Activated B cell treated with CpG ODN at 0.5 μM for 24 hours (primary cell): ENCODE measurements around the gene MRGPRE. TPM values are rescaled to one million over a fixed set of nuclear protein-coding genes. Genes with fewer than 3 reads are reported as not detected.

Experiments
- ATAC-seq: fragments of 200-7000 bp; cut with Tn5 transposase; one replicate; pipeline ENCODE4 v1.10.0; 2021; ENCODE audit warnings: low read depth, mild to moderate bottlenecking, moderate library complexity
- CTCF ChIA-PET: fragments of 350-600 bp; sonication (Branson Sonifier 250); formaldehyde crosslinking; loops from one replicate; lab custom pipeline; 2021; ENCODE audit warnings: antibody characterized with exemption; lab: Charles Lee
- POLR2A ChIA-PET: fragments of 350-600 bp; sonication (Branson Sonifier 250); formaldehyde crosslinking; loops from one replicate; lab custom pipeline; 2021; ENCODE audit warnings: antibody characterized with exemption; lab: Charles Lee
- DNase-seq: peaks from one replicate; pipeline ENCODE4 v3.0.0; 2022
- H3K27ac Mint-ChIP-seq: one replicate; pipeline ENCODE4 v1.8.0; 2020; ENCODE audit warnings: mixed read lengths
- H3K27me3 Mint-ChIP-seq: one replicate; pipeline ENCODE4 v1.8.0; 2021; ENCODE audit warnings: mixed read lengths
- H3K36me3 Mint-ChIP-seq: one replicate; pipeline ENCODE4 v1.8.0; 2021; ENCODE audit warnings: low read depth, mixed read lengths
- H3K4me1 Mint-ChIP-seq: one replicate; pipeline ENCODE4 v1.8.0; 2021; ENCODE audit warnings: mixed read lengths
- H3K4me3 Mint-ChIP-seq: one replicate; pipeline ENCODE4 v1.8.0; 2020; ENCODE audit warnings: mild to moderate bottlenecking, mixed read lengths
- H3K9me3 Mint-ChIP-seq: one replicate; pipeline ENCODE4 v1.8.0; 2020; ENCODE audit warnings: mixed read lengths
- CTCF ChIP-seq: fragments of 200-600 bp; IDR thresholded peaks from one replicate; pipeline ENCODE4 v1.8.0; 2022; ENCODE audit warnings: antibody characterized with exemption, mild to moderate bottlenecking
- intact Hi-C: fragments of 100-400 bp; cut with micrococcal nuclease; formaldehyde crosslinking; loops from one replicate; pipeline ENCODE4 v1.15.1; 2024
- total RNA-seq: library from RNA; stranded (reverse); gene quantifications from 2 replicates; pipeline ENCODE4 v1.2.3, GENCODE V29; 2022

Gene MRGPRE
- total RNA-seq, 1 donor from 2014 or later: not detected

- Mint-ChIP-seq H3K27ac (no peak overlapping the region), H3K4me1 (no peaks in the 10 kb centered on the region), H3K4me3 (no peak overlapping the region), H3K36me3 (no peaks in the 10 kb centered on the region), H3K9me3 (peaks cover 13% of the 10 kb centered on the region), H3K27me3 (peaks cover 18% of the 10 kb centered on the region)
- no peak for ATAC-seq
- POLR2A ChIA-PET: no interaction called here
- CTCF ChIA-PET: no interaction called here
- intact Hi-C loops: no loop called here
- DNase-seq: peak; percentile 4
- TF ChIP-seq CTCF: no peak
Observed at GRCh38 chr11:3214420-3214699, 17.9 kb downstream of the MRGPRE start.

GRCh38 chr11:3213659-3214419 is 18.4 kb downstream of the MRGPRE start:
- H3K4me3 Mint-ChIP-seq: no peak overlapping the region
- H3K27ac Mint-ChIP-seq: no peak overlapping the region
- H3K4me1 Mint-ChIP-seq: no peaks in the 10 kb centered on the region
- intact Hi-C loops: no loop called here
- ATAC-seq (no peak), DNase-seq (no peak)
- H3K27me3 Mint-ChIP-seq: peaks cover 18% of the 10 kb centered on the region
- no peaks in the 10 kb centered on the region for H3K36me3 Mint-ChIP-seq
- CTCF ChIA-PET: no interaction called here
- POLR2A ChIA-PET: no interaction called here
- peaks cover 13% of the 10 kb centered on the region for H3K9me3 Mint-ChIP-seq
- TF ChIP-seq CTCF: no peak

GRCh38 chr11:3208272-3208671 is 23.9 kb downstream of the MRGPRE start:
- Mint-ChIP-seq H3K4me1 (no peaks in the 10 kb centered on the region), H3K27ac (no peak overlapping the region), H3K36me3 (no peaks in the 10 kb centered on the region), H3K9me3 (peaks cover 13% of the 10 kb centered on the region), H3K27me3 (peaks cover 4% of the 10 kb centered on the region), H3K4me3 (no peak overlapping the region)
- ChIA-PET POLR2A (no interaction called here), CTCF (no interaction called here)
- DNase-seq: no peak
- TF ChIP-seq CTCF: no peak
- no peak for ATAC-seq
- intact Hi-C loops: no loop called here

GRCh38 chr11:3207526-3208189 is 24.6 kb downstream of the MRGPRE start:
- DNase-seq (no peak), ATAC-seq (no peak)
- ChIA-PET CTCF (no interaction called here), POLR2A (no interaction called here)
- no peaks in the 10 kb centered on the region for H3K4me1 Mint-ChIP-seq
- TF ChIP-seq CTCF: no peak
- no peaks in the 10 kb centered on the region for H3K36me3 Mint-ChIP-seq
- H3K27ac Mint-ChIP-seq: no peak overlapping the region
- no peak overlapping the region for H3K4me3 Mint-ChIP-seq
- intact Hi-C loops: no loop called here
- peaks cover 5% of the 10 kb centered on the region for H3K27me3 Mint-ChIP-seq
- H3K9me3 Mint-ChIP-seq: peaks cover 13% of the 10 kb centered on the region

- no peaks in the 10 kb centered on the region for H3K36me3 Mint-ChIP-seq
- ChIA-PET CTCF (no interaction called here), POLR2A (no interaction called here)
- DNase-seq: no peak
- H3K4me1 Mint-ChIP-seq: no peaks in the 10 kb centered on the region
- ATAC-seq: no peak
- peaks cover 7% of the 10 kb centered on the region for H3K27me3 Mint-ChIP-seq
- no peak overlapping the region for H3K27ac Mint-ChIP-seq
- no peak for TF ChIP-seq CTCF
- no peak overlapping the region for H3K4me3 Mint-ChIP-seq
- intact Hi-C loops: no loop called here
- H3K9me3 Mint-ChIP-seq: peaks cover 10% of the 10 kb centered on the region
Observed at GRCh38 chr11:3206922-3207204, 25.4 kb downstream of the MRGPRE start.
